ENCODE data around the gene ISY1.

DNA sequence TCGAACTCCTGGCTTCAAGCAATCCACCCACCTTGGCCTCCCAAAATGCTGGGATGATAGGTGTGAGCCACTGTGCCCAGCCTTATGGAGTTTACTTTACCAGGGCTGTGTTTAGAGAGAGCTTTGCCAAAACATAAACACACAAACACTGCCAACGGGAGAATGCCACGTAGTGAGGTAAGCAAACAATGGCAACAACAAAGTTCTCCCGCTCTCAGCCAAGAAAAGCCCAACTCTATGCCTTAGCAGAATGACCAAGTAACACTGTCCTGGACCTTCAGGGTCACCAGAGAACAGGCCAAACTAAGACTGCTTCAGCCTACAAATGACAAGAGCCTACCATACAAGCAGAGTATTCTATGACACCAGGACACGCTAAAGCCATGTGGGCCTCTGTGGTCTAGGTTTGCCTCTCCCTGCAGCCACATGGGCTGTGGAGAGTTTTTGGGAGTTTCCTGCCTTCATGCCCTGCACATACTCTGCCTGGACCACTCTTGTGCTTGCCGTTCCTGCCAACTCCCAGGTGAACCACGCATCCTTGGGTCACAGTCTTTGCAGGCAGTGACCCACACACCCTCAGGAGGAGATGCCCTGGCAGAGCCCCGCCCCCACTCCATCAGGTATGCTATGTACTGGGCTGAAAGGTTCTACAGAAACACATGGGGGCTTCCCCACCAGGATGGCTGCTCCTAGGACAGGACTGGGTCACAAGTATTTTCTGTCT lies 44.4 kb upstream of the ISY1 start:
- TF ChIP-seq POLR2A (IDR thresholded peaks at IDR 0.05) = no peak
- TF ChIP-seq, protein P1, sequence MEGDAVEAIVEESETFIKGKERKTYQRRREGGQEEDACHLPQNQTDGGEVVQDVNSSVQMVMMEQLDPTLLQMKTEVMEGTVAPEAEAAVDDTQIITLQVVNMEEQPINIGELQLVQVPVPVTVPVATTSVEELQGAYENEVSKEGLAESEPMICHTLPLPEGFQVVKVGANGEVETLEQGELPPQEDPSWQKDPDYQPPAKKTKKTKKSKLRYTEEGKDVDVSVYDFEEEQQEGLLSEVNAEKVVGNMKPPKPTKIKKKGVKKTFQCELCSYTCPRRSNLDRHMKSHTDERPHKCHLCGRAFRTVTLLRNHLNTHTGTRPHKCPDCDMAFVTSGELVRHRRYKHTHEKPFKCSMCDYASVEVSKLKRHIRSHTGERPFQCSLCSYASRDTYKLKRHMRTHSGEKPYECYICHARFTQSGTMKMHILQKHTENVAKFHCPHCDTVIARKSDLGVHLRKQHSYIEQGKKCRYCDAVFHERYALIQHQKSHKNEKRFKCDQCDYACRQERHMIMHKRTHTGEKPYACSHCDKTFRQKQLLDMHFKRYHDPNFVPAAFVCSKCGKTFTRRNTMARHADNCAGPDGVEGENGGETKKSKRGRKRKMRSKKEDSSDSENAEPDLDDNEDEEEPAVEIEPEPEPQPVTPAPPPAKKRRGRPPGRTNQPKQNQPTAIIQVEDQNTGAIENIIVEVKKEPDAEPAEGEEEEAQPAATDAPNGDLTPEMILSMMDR (IDR thresholded peaks at IDR 0.05) = no peak
- no peak for TF ChIP-seq POLR2AphosphoS5 (IDR thresholded peaks at IDR 0.05)

Measured in sigmoid colon (tissue), 4 donors.